IMR-90 (cell line): ENCODE measurements around the gene CIAO2A.

Experiments
- BHLHE40 ChIP-seq: fragments of 150-350 bp; IDR thresholded peaks from 2 replicates; pipeline ENCODE4 v1.6.1; 2016; ENCODE audit warnings: mild to moderate bottlenecking, low read depth, low read length
- CEBPB ChIP-seq: IDR thresholded peaks from 2 replicates; pipeline ENCODE4 v1.6.1; 2012; ENCODE audit warnings: low read depth, low read length, improper control_type of control experiment
- CHD1 ChIP-seq: IDR thresholded peaks from 2 replicates; pipeline ENCODE4 v1.6.1; 2012; ENCODE audit warnings: low read depth, low read length, improper control_type of control experiment
- CTCF ChIP-seq: conservative IDR thresholded peaks from 2 replicates; pipeline ENCODE4 v1.5.1; 2012; ENCODE audit warnings: mild to moderate bottlenecking, low read depth, low read length, improper control_type of control experiment
- MAZ ChIP-seq: IDR thresholded peaks from 2 replicates; pipeline ENCODE4 v1.6.1; 2012; ENCODE audit warnings: low read depth, mild to moderate bottlenecking, low read length, improper control_type of control experiment, moderate library complexity, borderline replicate concordance
- MXI1 ChIP-seq: IDR thresholded peaks from 2 replicates; pipeline ENCODE4 v1.6.1; 2012; ENCODE audit warnings: low read depth, mild to moderate bottlenecking, low read length, moderate library complexity, borderline replicate concordance
- NFE2L2 ChIP-seq: fragments of 150-350 bp; IDR thresholded peaks from 2 replicates; pipeline ENCODE4 v1.6.1; 2016; ENCODE audit warnings: low read depth, mild to moderate bottlenecking, low read length
- POLR2A ChIP-seq: IDR thresholded peaks from 2 replicates; pipeline ENCODE4 v1.6.1; 2012; ENCODE audit warnings: mild to moderate bottlenecking, low read depth, low read length
- RAD21 ChIP-seq: IDR thresholded peaks from 2 replicates; pipeline ENCODE4 v1.6.1; 2012; ENCODE audit warnings: low read length, improper control_type of control experiment
- RFX5 ChIP-seq: IDR thresholded peaks from 2 replicates; pipeline ENCODE4 v1.8.0; 2012; ENCODE audit warnings: low read depth, mild to moderate bottlenecking, low read length, moderate library complexity
- SMC3 ChIP-seq: fragments of 150-350 bp; IDR thresholded peaks from 2 replicates; pipeline ENCODE4 v1.6.1; 2016; ENCODE audit warnings: low read depth, mild to moderate bottlenecking, antibody characterized with exemption, low read length, moderate library complexity
- TF ChIP-seq, protein P1 (sequence below): fragments of 150-350 bp; IDR thresholded peaks from 2 replicates; pipeline ENCODE4 v1.6.1; 2016; ENCODE audit warnings: low read depth, mild to moderate bottlenecking, low read length, moderate library complexity, borderline replicate concordance

GRCh38 chr15:64100958-64101357, 7.3 kb upstream of the CIAO2A start:
- no peak for TF ChIP-seq CTCF
- TF ChIP-seq SMC3: no peak
- TF ChIP-seq POLR2A: no peak
- TF ChIP-seq RFX5: no peak
- TF ChIP-seq, protein P1, sequence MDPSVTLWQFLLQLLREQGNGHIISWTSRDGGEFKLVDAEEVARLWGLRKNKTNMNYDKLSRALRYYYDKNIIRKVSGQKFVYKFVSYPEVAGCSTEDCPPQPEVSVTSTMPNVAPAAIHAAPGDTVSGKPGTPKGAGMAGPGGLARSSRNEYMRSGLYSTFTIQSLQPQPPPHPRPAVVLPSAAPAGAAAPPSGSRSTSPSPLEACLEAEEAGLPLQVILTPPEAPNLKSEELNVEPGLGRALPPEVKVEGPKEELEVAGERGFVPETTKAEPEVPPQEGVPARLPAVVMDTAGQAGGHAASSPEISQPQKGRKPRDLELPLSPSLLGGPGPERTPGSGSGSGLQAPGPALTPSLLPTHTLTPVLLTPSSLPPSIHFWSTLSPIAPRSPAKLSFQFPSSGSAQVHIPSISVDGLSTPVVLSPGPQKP: no peak
- TF ChIP-seq BHLHE40: no peak
- no peak for TF ChIP-seq CEBPB
- no peak for TF ChIP-seq CHD1
- no peak for TF ChIP-seq MXI1
- TF ChIP-seq MAZ: no peak
- no peak for TF ChIP-seq RAD21
- TF ChIP-seq NFE2L2: no peak
